ENCODE results near the gene B4GALT2. TPM values are rescaled to one million over a fixed set of nuclear protein-coding genes. Genes with fewer than 3 reads are reported as not detected.

Gene B4GALT2
- total and polyA plus RNA-seq, 9 of the 15 experiments (the other 6 are each of a cell fraction or from before 2014, with no cell fraction given): 1.3 to 86.8 (median 43.8) TPM

- TF ChIP-seq ILK (tag; IDR thresholded peaks at IDR 0.05; ENCODE audit: borderline replicate concordance, low read depth): no peak
- TF ChIP-seq HDAC6 (IDR thresholded peaks at IDR 0.05; ENCODE audit: low read depth, low read length): no peak
- TF ChIP-seq ATF7 (IDR thresholded peaks at IDR 0.05): no peak; the same call in 1 of the 2 replicates
- no peak for TF ChIP-seq ZNF3 (CRISPR knock-in tag; IDR thresholded peaks at IDR 0.05)
- no peak for TF ChIP-seq ZNF184 (CRISPR knock-in tag; IDR thresholded peaks at IDR 0.05)
- peak in 2 of 3 experiments; percentile 62 to 84 for TF ChIP-seq YY1 (IDR thresholded peaks at IDR 0.05; ENCODE audit: borderline replicate concordance in 1 of 3, control insufficient read depth in 1 of 3, extremely low read depth in 1 of 3, insufficient read depth in 3 of 3, insufficient read length in 1 of 3, insufficient replicate concordance in 2 of 3, low read depth in 1 of 3, low read length in 2 of 3)
- TF ChIP-seq, protein P1, sequence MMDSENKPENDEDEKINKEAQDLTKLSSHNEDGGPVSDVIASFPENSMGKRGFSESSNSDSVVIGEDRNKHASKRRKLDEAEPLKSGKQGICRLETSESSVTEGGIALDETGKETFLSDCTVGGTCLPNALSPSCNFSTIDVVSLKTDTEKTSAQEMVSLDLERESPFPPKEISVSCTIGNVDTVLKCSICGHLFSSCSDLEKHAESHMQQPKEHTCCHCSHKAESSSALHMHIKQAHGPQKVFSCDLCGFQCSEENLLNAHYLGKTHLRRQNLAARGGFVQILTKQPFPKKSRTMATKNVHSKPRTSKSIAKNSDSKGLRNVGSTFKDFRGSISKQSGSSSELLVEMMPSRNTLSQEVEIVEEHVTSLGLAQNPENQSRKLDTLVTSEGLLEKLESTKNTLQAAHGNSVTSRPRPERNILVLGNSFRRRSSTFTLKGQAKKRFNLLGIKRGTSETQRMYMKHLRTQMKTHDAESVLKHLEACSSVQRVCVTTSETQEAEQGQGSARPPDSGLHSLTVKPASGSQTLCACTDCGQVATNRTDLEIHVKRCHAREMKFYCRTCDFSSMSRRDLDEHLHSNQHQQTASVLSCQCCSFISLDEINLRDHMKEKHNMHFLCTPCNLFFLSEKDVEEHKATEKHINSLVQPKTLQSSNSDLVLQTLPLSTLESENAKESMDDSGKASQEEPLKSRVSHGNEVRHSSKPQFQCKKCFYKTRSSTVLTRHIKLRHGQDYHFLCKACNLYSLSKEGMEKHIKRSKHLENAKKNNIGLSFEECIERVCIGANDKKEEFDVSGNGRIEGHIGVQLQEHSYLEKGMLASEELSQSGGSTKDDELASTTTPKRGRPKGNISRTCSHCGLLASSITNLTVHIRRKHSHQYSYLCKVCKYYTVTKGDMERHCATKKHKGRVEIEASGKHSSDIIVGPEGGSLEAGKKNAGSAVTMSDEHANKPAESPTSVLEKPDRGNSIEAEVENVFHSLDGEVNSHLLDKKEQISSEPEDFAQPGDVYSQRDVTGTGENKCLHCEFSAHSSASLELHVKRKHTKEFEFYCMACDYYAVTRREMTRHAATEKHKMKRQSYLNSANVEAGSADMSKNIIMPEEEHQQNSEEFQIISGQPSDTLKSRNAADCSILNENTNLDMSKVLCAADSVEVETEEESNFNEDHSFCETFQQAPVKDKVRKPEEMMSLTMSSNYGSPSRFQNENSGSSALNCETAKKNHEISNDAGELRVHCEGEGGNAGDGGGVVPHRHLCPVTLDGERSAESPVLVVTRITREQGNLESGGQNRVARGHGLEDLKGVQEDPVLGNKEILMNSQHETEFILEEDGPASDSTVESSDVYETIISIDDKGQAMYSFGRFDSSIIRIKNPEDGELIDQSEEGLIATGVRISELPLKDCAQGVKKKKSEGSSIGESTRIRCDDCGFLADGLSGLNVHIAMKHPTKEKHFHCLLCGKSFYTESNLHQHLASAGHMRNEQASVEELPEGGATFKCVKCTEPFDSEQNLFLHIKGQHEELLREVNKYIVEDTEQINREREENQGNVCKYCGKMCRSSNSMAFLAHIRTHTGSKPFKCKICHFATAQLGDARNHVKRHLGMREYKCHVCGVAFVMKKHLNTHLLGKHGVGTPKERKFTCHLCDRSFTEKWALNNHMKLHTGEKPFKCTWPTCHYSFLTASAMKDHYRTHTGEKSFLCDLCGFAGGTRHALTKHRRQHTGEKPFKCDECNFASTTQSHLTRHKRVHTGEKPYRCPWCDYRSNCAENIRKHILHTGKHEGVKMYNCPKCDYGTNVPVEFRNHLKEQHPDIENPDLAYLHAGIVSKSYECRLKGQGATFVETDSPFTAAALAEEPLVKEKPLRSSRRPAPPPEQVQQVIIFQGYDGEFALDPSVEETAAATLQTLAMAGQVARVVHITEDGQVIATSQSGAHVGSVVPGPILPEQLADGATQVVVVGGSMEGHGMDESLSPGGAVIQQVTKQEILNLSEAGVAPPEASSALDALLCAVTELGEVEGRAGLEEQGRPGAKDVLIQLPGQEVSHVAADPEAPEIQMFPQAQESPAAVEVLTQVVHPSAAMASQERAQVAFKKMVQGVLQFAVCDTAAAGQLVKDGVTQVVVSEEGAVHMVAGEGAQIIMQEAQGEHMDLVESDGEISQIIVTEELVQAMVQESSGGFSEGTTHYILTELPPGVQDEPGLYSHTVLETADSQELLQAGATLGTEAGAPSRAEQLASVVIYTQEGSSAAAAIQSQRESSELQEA (IDR thresholded peaks at IDR 0.05; ENCODE audit: low read depth): no peak
- TF ChIP-seq STAT5B (CRISPR knock-in tag; IDR thresholded peaks at IDR 0.05): no peak
- TF ChIP-seq SRSF9 (IDR thresholded peaks at IDR 0.05; ENCODE audit: borderline replicate concordance, low read depth, low read length): no peak
- TF ChIP-seq BACH1 (tag; IDR thresholded peaks at IDR 0.05): no peak
- TF ChIP-seq RAD21 (CRISPR knock-in tag; conservative IDR thresholded peaks at IDR 0.05 in 1 of 2, IDR thresholded peaks at IDR 0.05 in 1 of 2): peak; percentile 89 to 97
- TF ChIP-seq ZNF197 (CRISPR knock-in tag; IDR thresholded peaks at IDR 0.05; ENCODE audit: low read depth): no peak
- no peak for TF ChIP-seq ZNF655 (CRISPR knock-in tag; IDR thresholded peaks at IDR 0.05)
- no peak for TF ChIP-seq ZNF445 (CRISPR knock-in tag; IDR thresholded peaks at IDR 0.05; ENCODE audit: low read depth)
- TF ChIP-seq RBM22 (IDR thresholded peaks at IDR 0.05; ENCODE audit: low read depth, low read length, poor library complexity, severe bottlenecking): no peak
Measured at GRCh38 chr1:43934101-43934985, 44.7 kb upstream of the B4GALT2 start (continued).

Measured in K562 (cell line).